Choroid plexus epithelial cell (primary cell): ENCODE results near the gene OR51M1.
"Not testable (repeated sequence)": the region's sequence is repeated elsewhere in the genome, so short reads cannot be mapped to it uniquely, and the experiment has no call there.

Experiments used
- DNase-seq: peaks from one replicate; pipeline ENCODE4 v3.0.0-alpha.2; 2010; ENCODE audit warnings: low read depth
- H3K4me3 ChIP-seq: 2 replicates; pipeline ENCODE4 v1.5.1; 2011; ENCODE audit warnings: low read depth, mild to moderate bottlenecking, control low read depth, low read length, moderate library complexity
- CTCF ChIP-seq: conservative IDR thresholded peaks from 2 replicates; pipeline ENCODE4 v1.5.1; 2011; ENCODE audit warnings: low read depth, mild to moderate bottlenecking, control low read depth, inconsistent platforms, low read length, moderate library complexity

Gene OR51M1

GRCh38 chr11:5383576-5383975, at the start of gene OR51M1:
TSS of gene OR51M1 (plus strand) at chr11:5383812. CDS start at chr11:5389399, 5,587 bp downstream.
- H3K4me3 ChIP-seq: no peak within 1 kb of the TSS
- TF ChIP-seq CTCF: no peak
- DNase-seq: no peak

- H3K4me3 ChIP-seq: no peak overlapping the region
- TF ChIP-seq CTCF: no peak
- DNase-seq: no peak
These were observed 48.4 kb upstream of the OR51M1 start for GRCh38 chr11:5335170-5335569.

- DNase-seq: peak; percentile 56
- H3K4me3 ChIP-seq: no peak overlapping the region
- no peak for TF ChIP-seq CTCF
These were observed 47.3 kb upstream of the OR51M1 start for GRCh38 chr11:5336331-5336730.

- DNase-seq, H3K4me3 ChIP-seq: not testable (repeated sequence)
These were observed 46.4 kb upstream of the OR51M1 start for GRCh38 chr11:5337253-5337652.

- H3K4me3 ChIP-seq: no peak overlapping the region
- TF ChIP-seq CTCF: no peak
- no peak for DNase-seq
These were observed 43.8 kb upstream of the OR51M1 start for GRCh38 chr11:5339771-5340322.

GRCh38 chr11:5343474-5344335, 39.9 kb upstream of the OR51M1 start, which contains the start of gene OR51B5:
TSS of gene OR51B5 (minus strand) at chr11:5343524. CDS start at chr11:5343524, 0 bp downstream.
- no peak within 1 kb of the TSS for H3K4me3 ChIP-seq
- DNase-seq: peak; percentile 59
- no peak for TF ChIP-seq CTCF

GRCh38 chr11:5345831-5346230, 37.8 kb upstream of the OR51M1 start:
- no peak for TF ChIP-seq CTCF
- no peak overlapping the region for H3K4me3 ChIP-seq
- DNase-seq: peak; percentile 59
